B cell (primary cell): Measurements from ENCODE around the gene PACRG. TPM values are rescaled to one million over a fixed set of nuclear protein-coding genes. Genes with fewer than 3 reads are reported as not detected.

Experiments used
- ATAC-seq: fragments of 200-7000 bp; cut with Tn5 transposase; one replicate; pipeline ENCODE4 v1.10.0; 2021; ENCODE audit warnings: low read depth, mild to moderate bottlenecking, moderate number of reproducible peaks, moderate library complexity
- CTCF ChIA-PET: fragments of 350-600 bp; sonication (Branson Sonifier 250); formaldehyde crosslinking; loops from one replicate; lab custom pipeline; 2021; ENCODE audit warnings: antibody characterized with exemption, inconsistent platforms; lab: Charles Lee
- POLR2A ChIA-PET: fragments of 350-600 bp; sonication (Branson Sonifier 250); formaldehyde crosslinking; loops from one replicate; lab custom pipeline; 2021; ENCODE audit warnings: antibody characterized with exemption; lab: Charles Lee
- DNase-seq: peaks from one replicate; pipeline ENCODE4 v3.0.0; 2013
- H2AFZ ChIP-seq: 2 replicates; pipeline ENCODE4 v1.6.1; 2012; ENCODE audit warnings: mild to moderate bottlenecking, low read depth, low read length; ENCODE audit not compliant: insufficient read depth, poor library complexity, severe bottlenecking
- H3K27ac ChIP-seq, 2 donors: 1 replicate in 1 of 2; 2 replicates in 1 of 2; pipeline ENCODE4 v1.5.1; 2012 to 2013; ENCODE audit warnings: low read length in 2 of 2, mild to moderate bottlenecking in 2 of 2, moderate library complexity in 1 of 2
- H3K27me3 ChIP-seq, 4 experiments: fragments of 200-600 bp in 1 of 4; sonication (generic) in 1 of 4; replicated peaks in 1 of 4; 1 replicate in 2 of 4; 2 replicates in 2 of 4; pipeline versions ENCODE4 v1.6.1 to v1.7.0; 2013 to 2016; ENCODE audit warnings: low read length in 3 of 4, mild to moderate bottlenecking in 2 of 4, mixed read lengths in 1 of 4, moderate library complexity in 1 of 4; ENCODE audit not compliant: insufficient read depth in 4 of 4, control insufficient read depth in 3 of 4; ENCODE audit errors: control extremely low read depth in 1 of 4
- H3K36me3 ChIP-seq, 2 experiments: replicated peaks in 1 of 2; 1 replicate in 1 of 2; 2 replicates in 1 of 2; pipeline versions ENCODE4 v1.6.1 to v1.7.1; 2013; ENCODE audit warnings: low read length in 1 of 2; ENCODE audit not compliant: insufficient read depth in 2 of 2, control insufficient read depth in 1 of 2; ENCODE audit errors: control extremely low read depth in 1 of 2, extremely low read depth in 1 of 2
- H3K4me1 ChIP-seq, 2 donors: fragments of 200-600 bp in 1 of 2; sonication (generic) in 1 of 2; 1 replicate in 1 of 2; 2 replicates in 1 of 2; pipeline versions ENCODE4 v1.5.1 to v1.6.1; 2013 to 2017; ENCODE audit warnings: low read length in 2 of 2; ENCODE audit not compliant: control insufficient read depth in 2 of 2, insufficient read depth in 2 of 2
- H3K4me2 ChIP-seq: replicated peaks from 2 replicates; pipeline ENCODE3; 2012; ENCODE audit warnings: mild to moderate bottlenecking, low read depth, low read length; ENCODE audit not compliant: poor library complexity, severe bottlenecking
- H3K4me3 ChIP-seq, 5 experiments: fragments of 200-600 bp in 1 of 5; sonication (generic) in 1 of 5; 1 replicate in 3 of 5; 2 replicates in 2 of 5; pipeline versions ENCODE4 v1.5.1 to v1.7.0; 2011 to 2016; ENCODE audit warnings: low read length in 4 of 5, mild to moderate bottlenecking in 4 of 5, low read depth in 2 of 5, control low read depth in 1 of 5, moderate library complexity in 1 of 5; ENCODE audit not compliant: insufficient read depth in 1 of 5; ENCODE audit errors: control extremely low read depth in 1 of 5, extremely low read depth in 1 of 5
- H3K79me2 ChIP-seq: fragments of 200-600 bp; sonication (generic); one replicate; pipeline ENCODE4 v1.6.0; 2016; ENCODE audit warnings: low read length; ENCODE audit not compliant: control insufficient read depth, insufficient read depth
- H3K9ac ChIP-seq: fragments of 200-600 bp; sonication (generic); 2 replicates; pipeline ENCODE4 v1.6.1; 2017; ENCODE audit warnings: mild to moderate bottlenecking, low read length, moderate library complexity
- H3K9me3 ChIP-seq, 3 donors: one replicate each; pipeline versions ENCODE4 v1.6.1 to v1.7.1; 2013; ENCODE audit warnings: low read length in 2 of 3; ENCODE audit not compliant: control insufficient read depth in 2 of 3, insufficient read depth in 1 of 3; ENCODE audit errors: control extremely low read depth in 1 of 3
- H4K20me1 ChIP-seq: 2 replicates; pipeline ENCODE4 v1.6.0; 2012; ENCODE audit warnings: mild to moderate bottlenecking, low read length; ENCODE audit not compliant: insufficient read depth, control insufficient read depth, poor library complexity, severe bottlenecking
- H3K27ac Mint-ChIP-seq: one replicate; pipeline ENCODE4 v1.8.0; 2021; ENCODE audit warnings: mixed read lengths
- H3K27me3 Mint-ChIP-seq: one replicate; pipeline ENCODE4 v1.8.0; 2021; ENCODE audit warnings: mixed read lengths
- H3K4me1 Mint-ChIP-seq: one replicate; pipeline ENCODE4 v1.8.0; 2021; ENCODE audit warnings: mixed read lengths
- H3K4me3 Mint-ChIP-seq: one replicate; pipeline ENCODE4 v1.8.0; 2021; ENCODE audit warnings: mixed read lengths
- H3K9me3 Mint-ChIP-seq: one replicate; pipeline ENCODE4 v1.8.0; 2022; ENCODE audit warnings: mixed read lengths; ENCODE audit not compliant: insufficient read depth
- CTCF ChIP-seq: fragments of 200-600 bp; IDR thresholded peaks from one replicate; pipeline ENCODE4 v1.8.0; 2022; ENCODE audit warnings: antibody characterized with exemption, mild to moderate bottlenecking
- EZH2 ChIP-seq: IDR thresholded peaks from 2 replicates; pipeline ENCODE4 v1.6.1; 2012; ENCODE audit warnings: borderline replicate concordance, low read depth, mild to moderate bottlenecking, moderate library complexity, low read length; ENCODE audit not compliant: insufficient read depth, poor library complexity, severe bottlenecking
- WGBS: methylation state at CpG from one replicate; pipeline ENCODE4 v1.1.5; 2013; ENCODE audit warnings: missing lambda C conversion rate; ENCODE audit not compliant: insufficient coverage; 5-methylcytosine and 5-hydroxymethylcytosine counted together
- intact Hi-C: fragments of 100-400 bp; cut with micrococcal nuclease; formaldehyde crosslinking; loops from one replicate; pipeline ENCODE4 v1.10.0; 2022
- polyA plus RNA-seq: library from polyadenylated mRNA; depleted of rRNA; stranded (reverse); fragments of >200 nt; gene quantifications from 2 replicates; pipeline ENCODE4 v1.2.3, GENCODE V29; 2012
- total RNA-seq, 2 donors: library from RNA; stranded (reverse); fragments of 120-200 nt in 1 of 2; gene quantifications; 1 replicate in 1 of 2; 2 replicates in 1 of 2; pipeline versions ENCODE4 v1.2.3 to v1.2.4, GENCODE V29; 2013 to 2022

Gene PACRG
- total and polyA plus RNA-seq, 2 donors (not counting 1 experiment from before 2014, with no cell fraction given), result not detected

DNA sequence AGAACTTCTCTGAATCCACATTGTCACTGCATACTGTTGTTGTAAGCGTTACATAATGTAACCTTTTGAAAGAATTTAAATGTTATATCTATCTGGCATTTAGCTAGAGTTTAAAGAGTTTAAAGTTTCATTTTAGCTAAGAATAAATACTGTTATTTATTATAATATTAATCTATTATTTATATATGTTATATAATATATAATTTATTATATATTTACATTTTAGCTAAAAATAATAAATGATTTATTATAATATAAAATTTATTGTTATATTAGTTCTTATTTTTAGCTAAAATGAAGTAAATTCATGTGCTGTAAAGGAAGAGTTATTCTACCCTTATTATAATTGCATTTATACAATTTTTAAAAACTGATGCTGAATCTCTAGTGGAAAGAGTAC is 431.3 kb downstream of the PACRG start:
- Mint-ChIP-seq H3K27me3 (no peaks in the 10 kb centered on the region), H3K4me3 (no peak overlapping the region), H3K27ac (no peak overlapping the region), H3K4me1 (no peaks in the 10 kb centered on the region), H3K9me3 (no peaks in the 10 kb centered on the region)
- no peak overlapping the region for H3K4me3 ChIP-seq
- TF ChIP-seq CTCF, result no peak
- no peak for TF ChIP-seq EZH2
- no peaks in the 10 kb centered on the region for H3K79me2 ChIP-seq
- POLR2A ChIA-PET, result no interaction called here
- no CpG with 5 or more reads among the region's 1 CpG for WGBS
- no peak overlapping the region for H3K4me2 ChIP-seq
- intact Hi-C loops, result no loop called here
- H3K9me3 ChIP-seq, result peaks cover 0 to 4% (median 0%) of the 10 kb centered on the region in 3 donors
- DNase-seq (no peak), ATAC-seq (no peak)
- H3K27ac ChIP-seq, result no peak overlapping the region
- H4K20me1 ChIP-seq, result no peaks in the 10 kb centered on the region
- H3K36me3 ChIP-seq, result no peaks in the 10 kb centered on the region
- peaks cover 0 to 2% (median 0%) of the 10 kb centered on the region in 4 experiments for H3K27me3 ChIP-seq
- H2AFZ ChIP-seq, result no peak overlapping the region
- H3K9ac ChIP-seq, result no peak overlapping the region
- CTCF ChIA-PET, result no interaction called here
- no peaks in the 10 kb centered on the region for H3K4me1 ChIP-seq

GRCh38 chr6:163159689-163160088 is 431.9 kb downstream of the PACRG start:
- H3K9me3 Mint-ChIP-seq, result no peaks in the 10 kb centered on the region
- CTCF ChIA-PET, result no interaction called here
- no peaks in the 10 kb centered on the region for H3K27me3 Mint-ChIP-seq
- TF ChIP-seq CTCF, result no peak
- no peak for TF ChIP-seq EZH2
- H3K4me3 Mint-ChIP-seq, result no peak overlapping the region
- no peak overlapping the region for H3K4me3 ChIP-seq
- H3K4me1 ChIP-seq, result no peaks in the 10 kb centered on the region
- H2AFZ ChIP-seq, result no peak overlapping the region
- no peak overlapping the region for H3K9ac ChIP-seq
- no peak for ATAC-seq
- H3K36me3 ChIP-seq, result no peaks in the 10 kb centered on the region
- H3K27me3 ChIP-seq, result peaks cover 0 to 2% (median 0%) of the 10 kb centered on the region in 4 experiments
- H4K20me1 ChIP-seq, result no peaks in the 10 kb centered on the region
- POLR2A ChIA-PET, result no interaction called here
- 93% methylated on average over 5 of the region's 10 CpGs for WGBS
- H3K27ac ChIP-seq, result no peak overlapping the region
- H3K9me3 ChIP-seq, result peaks cover 0 to 4% (median 0%) of the 10 kb centered on the region in 3 donors
- no peaks in the 10 kb centered on the region for H3K4me1 Mint-ChIP-seq
- intact Hi-C loops, result no loop called here
- no peak overlapping the region for H3K27ac Mint-ChIP-seq
- no peaks in the 10 kb centered on the region for H3K79me2 ChIP-seq
- no peak for DNase-seq
- no peak overlapping the region for H3K4me2 ChIP-seq
